GM12878 (cell line): Measurements from ENCODE around the gene IGFLR1. TPM values are rescaled to one million over a fixed set of nuclear protein-coding genes. Genes with fewer than 3 reads are reported as not detected.

Source experiments
- ATAC-seq: fragments of 200-7000 bp; cut with Tn5 transposase; 3 replicates; pipeline ENCODE4 v1.9.1; 2020; ENCODE audit warnings: mild to moderate bottlenecking, moderate library complexity
- BruUV-seq: library from RNA; stranded (reverse); fragments of 400-500 nt; replicated peaks from 2 replicates; lab custom pipeline; 2021; lab: Mats Ljungman, UMichigan
- CTCF ChIA-PET: fragments of 300-600 bp; sonication (Branson Sonifier 250); formaldehyde crosslinking; extraction: SDS; loops from one replicate; lab custom pipeline; 2021; ENCODE audit warnings: inconsistent platforms; lab: Yijun Ruan, JAX
- POLR2A ChIA-PET: fragments of 350-600 bp; formaldehyde crosslinking; extraction: SDS; loops from one replicate; lab custom pipeline; 2021; ENCODE audit warnings: inconsistent platforms; lab: Charles Lee
- RAD21 ChIA-PET: fragments of 300-600 bp; sonication (Branson Sonifier 250); formaldehyde crosslinking; loops from one replicate; lab custom pipeline; 2023; ENCODE audit warnings: antibody characterized with exemption; ENCODE audit not compliant: unreplicated experiment; lab: Charles Lee
- SMC1A ChIA-PET: fragments of 300-600 bp; sonication (Branson Sonifier 250); formaldehyde crosslinking; loops from one replicate; lab custom pipeline; 2023; ENCODE audit not compliant: unreplicated experiment, uncharacterized antibody; lab: Charles Lee
- DNase-seq: peaks from one replicate; pipeline ENCODE4 v3.0.0-alpha.2; 2011; ENCODE audit warnings: low read depth, low spot score
- FAIRE-seq: peaks from 3 replicates; lab custom pipeline; 2011; peaks lifted over from hg19 to GRCh38; lab: Jason Lieb, UNC
- H2AFZ ChIP-seq: 2 replicates; pipeline ENCODE4 v1.6.0; 2011; ENCODE audit warnings: low read depth, low read length, control low read depth; ENCODE audit not compliant: control insufficient read depth
- H3K27ac ChIP-seq: 2 replicates; pipeline ENCODE4 v1.5.1; 2011; ENCODE audit warnings: control low read depth; ENCODE audit not compliant: control insufficient read depth, insufficient read depth
- H3K27me3 ChIP-seq, 2 experiments: replicated peaks in 1 of 2; 2 replicates each; pipeline versions ENCODE4 v1.6.0 to v1.6.1; 2011; ENCODE audit warnings: low read length in 1 of 2; ENCODE audit not compliant: control insufficient read depth in 2 of 2, insufficient read depth in 2 of 2
- H3K36me3 ChIP-seq, 2 experiments: 2 replicates each; pipeline ENCODE4 v1.5.1; 2011; ENCODE audit warnings: low read length in 1 of 2; ENCODE audit not compliant: control insufficient read depth in 2 of 2, insufficient read depth in 2 of 2
- H3K4me1 ChIP-seq: 2 replicates; pipeline ENCODE4 v1.6.1; 2011; ENCODE audit warnings: mild to moderate bottlenecking, low read length, moderate library complexity, mixed read lengths; ENCODE audit not compliant: control insufficient read depth, insufficient read depth
- H3K4me2 ChIP-seq: 2 replicates; pipeline ENCODE4 v1.6.0; 2011; ENCODE audit warnings: control low read depth; ENCODE audit not compliant: control insufficient read depth, insufficient read depth
- H3K4me3 ChIP-seq: fragments of 200-600 bp; sonication (generic); 2 replicates; pipeline ENCODE4 v1.5.1; 2016
- H3K79me2 ChIP-seq: 2 replicates; pipeline ENCODE4 v1.6.0; 2011; ENCODE audit warnings: low read length; ENCODE audit not compliant: control insufficient read depth, insufficient read depth
- H3K9ac ChIP-seq: 2 replicates; pipeline ENCODE4 v1.8.0; 2011; ENCODE audit warnings: low read length, control low read depth, mixed read lengths; ENCODE audit not compliant: control insufficient read depth, insufficient read depth
- H3K9me3 ChIP-seq: replicated peaks from 3 replicates; pipeline ENCODE4 v1.5.1; 2011; ENCODE audit warnings: mild to moderate bottlenecking, low read length; ENCODE audit not compliant: control insufficient read depth, insufficient read depth
- H4K20me1 ChIP-seq: 2 replicates; pipeline ENCODE4 v1.6.0; 2011; ENCODE audit not compliant: control insufficient read depth, insufficient read depth
- BMI1 ChIP-seq: fragments of 450-650 bp; IDR thresholded peaks from 2 replicates; pipeline ENCODE4 v1.6.1; 2016; ENCODE audit warnings: mild to moderate bottlenecking, moderate library complexity, borderline replicate concordance
- CREB1 ChIP-seq: IDR thresholded peaks from 2 replicates; pipeline ENCODE4 v1.6.1; 2012; ENCODE audit warnings: low read depth, mild to moderate bottlenecking, inconsistent platforms
- FOXK2 ChIP-seq: fragments of 450-650 bp; IDR thresholded peaks from 2 replicates; pipeline ENCODE4 v1.6.1; 2017; ENCODE audit warnings: mild to moderate bottlenecking, moderate library complexity
- IKZF1 ChIP-seq: fragments of 450-650 bp; conservative IDR thresholded peaks from 2 replicates; pipeline ENCODE4 v1.6.1; 2017; ENCODE audit warnings: antibody characterized with exemption, mild to moderate bottlenecking
- KLF5 ChIP-seq: fragments of 450-650 bp; IDR thresholded peaks from 2 replicates; pipeline ENCODE4 v1.6.1; 2014; ENCODE audit warnings: mild to moderate bottlenecking; ENCODE audit not compliant: partially characterized antibody
- PAX5 ChIP-seq: IDR thresholded peaks from 2 replicates; pipeline ENCODE4 v1.6.1; 2011; ENCODE audit warnings: low read depth, low read length, borderline replicate concordance
- POLR2A ChIP-seq: IDR thresholded peaks from 2 replicates; pipeline ENCODE4 v1.6.1; 2011; ENCODE audit warnings: low read depth, mild to moderate bottlenecking, low read length
- RB1 ChIP-seq: fragments of 450-650 bp; formaldehyde crosslinking; IDR thresholded peaks from 2 replicates; pipeline ENCODE4 v1.6.1; 2017; ENCODE audit warnings: mild to moderate bottlenecking, borderline replicate concordance
- RBBP5 ChIP-seq: fragments of 200-600 bp; sonication (generic); conservative IDR thresholded peaks from 2 replicates; pipeline ENCODE4 v1.6.1; 2016
- SIX5 ChIP-seq: IDR thresholded peaks from 2 replicates; pipeline ENCODE4 v1.6.1; 2011; ENCODE audit warnings: mild to moderate bottlenecking, low read depth, low read length, moderate library complexity; ENCODE audit not compliant: severe bottlenecking
- SMARCA5 ChIP-seq: fragments of 450-650 bp; IDR thresholded peaks from 2 replicates; pipeline ENCODE4 v1.6.1; 2017; ENCODE audit warnings: mild to moderate bottlenecking
- SREBF1 ChIP-seq: IDR thresholded peaks from 2 replicates; pipeline ENCODE4 v1.6.1; 2012; ENCODE audit warnings: mild to moderate bottlenecking, low read length
- ZNF592 ChIP-seq: fragments of 450-650 bp; IDR thresholded peaks from 2 replicates; pipeline ENCODE4 v1.6.1; 2017; ENCODE audit warnings: mild to moderate bottlenecking, moderate library complexity
- WGBS: methylation state at CpG from one replicate; pipeline ENCODE4 v1.1.6; 2016; ENCODE audit warnings: low lambda C conversion rate; ENCODE audit not compliant: insufficient replicate concordance, insufficient coverage; ENCODE audit errors: missing lambda C conversion rate; 5-methylcytosine and 5-hydroxymethylcytosine counted together
- in situ Hi-C: fragments of 300-500 bp; cut with MboI; formaldehyde crosslinking; loops from 9 replicates; pipeline ENCODE4 v1.14.3; 2018; ENCODE audit warnings: mixed read lengths
- intact Hi-C: fragments of 100-400 bp; cut with micrococcal nuclease; formaldehyde crosslinking; loops from one replicate; pipeline ENCODE4 v1.14.2; 2022; ENCODE audit not compliant: unreplicated experiment
- polyA plus RNA-seq, 11 experiments: library from polyadenylated mRNA; depleted of rRNA in 4 of 11; unstranded in 6 of 11; stranded (reverse) in 5 of 11; fragments of >200 nt; fragmentation: Nextera tagmentation in 4 of 11; fragmentation: Illumina TruSeq in 1 of 11; extraction: Ambion mirVana in 4 of 11; extraction: Trizol in 1 of 11; gene quantifications; 1 replicate in 1 of 11; 2 replicates in 10 of 11; pipeline versions ENCODE4 v1.2.1 to v1.2.3, GENCODE V29; 2011 to 2016; ENCODE audit warnings: inconsistent platforms in 2 of 11, missing spikeins in 2 of 11, low read depth in 1 of 11
- total RNA-seq, 4 experiments: library from RNA; depleted of rRNA in 3 of 4; stranded (reverse); fragments of >200 nt in 3 of 4; fragmentation: Illumina TruSeq in 1 of 4; extraction: Trizol in 1 of 4; gene quantifications; 2 replicates each; pipeline versions ENCODE4 v1.2.1 to v1.2.3, GENCODE V29; 2013 to 2021

The IGFLR1 gene
- total and polyA plus RNA-seq, 10 of the 15 experiments (the other 5 are each of a cell fraction or from before 2014, with no cell fraction given): 2.5 to 39.9 (median 24.8) TPM

DNA sequence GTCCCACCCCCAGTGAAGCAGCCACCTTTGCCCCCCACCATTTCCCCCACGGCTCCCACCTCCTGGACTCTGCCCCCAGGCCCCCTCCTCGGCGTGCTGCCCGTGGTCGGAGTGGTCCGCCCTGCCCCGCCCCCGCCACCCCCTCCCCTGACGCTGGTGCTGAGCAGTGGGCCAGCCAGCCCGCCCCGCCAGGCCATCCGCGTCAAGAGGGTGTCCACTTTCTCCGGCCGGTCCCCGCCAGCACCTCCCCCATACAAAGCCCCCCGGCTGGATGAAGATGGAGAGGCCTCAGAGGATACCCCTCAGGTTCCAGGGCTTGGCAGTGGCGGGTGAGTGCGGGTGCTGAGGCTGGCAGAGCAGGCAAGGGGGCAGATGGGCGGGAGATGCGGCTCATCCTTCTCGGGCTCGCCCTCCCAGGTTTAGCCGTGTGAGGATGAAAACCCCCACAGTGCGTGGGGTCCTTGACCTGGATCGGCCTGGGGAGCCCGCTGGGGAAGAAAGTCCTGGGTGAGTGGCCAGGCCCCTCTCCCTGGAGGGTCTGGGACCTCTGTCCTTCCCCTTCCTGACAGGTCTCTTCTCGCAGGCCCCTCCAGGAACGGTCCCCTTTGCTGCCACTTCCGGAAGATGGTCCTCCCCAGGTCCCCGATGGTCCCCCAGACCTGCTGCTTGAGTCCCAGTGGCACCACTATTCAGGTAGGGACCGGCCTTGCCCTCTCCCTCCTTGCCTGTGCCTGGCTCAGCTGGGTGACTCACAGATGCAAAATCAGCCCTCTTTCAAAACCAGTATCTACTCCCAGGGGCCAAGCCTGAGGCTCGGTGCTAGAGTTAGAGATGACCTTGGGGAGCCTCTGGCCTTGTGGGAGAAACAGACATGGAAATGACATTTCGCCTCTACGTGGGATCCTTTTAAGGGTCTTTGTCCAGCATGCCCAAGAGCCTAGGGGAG lies 8.8 kb downstream of the IGFLR1 start:
- no peak for FAIRE-seq

GRCh38 chr19:35732540-35733179 lies 9.6 kb downstream of the IGFLR1 start:
- in situ Hi-C loops (no loop called here), intact Hi-C loops (no loop called here)
- H3K27me3 ChIP-seq: no peaks in the 10 kb centered on the region
- no peaks in the 10 kb centered on the region for H3K9me3 ChIP-seq
- ChIA-PET SMC1A (no interaction called here), RAD21 (no interaction called here), POLR2A (no interaction called here), CTCF (interaction anchor here (0.6 kb wide), 1 partner anchor 160 kb away, joined by 5 read pairs; no protein-coding TSS in a partner anchor)
- no peak overlapping the region for H3K9ac ChIP-seq
- H3K4me2 ChIP-seq: no peak overlapping the region
- no peaks in the 10 kb centered on the region for H3K79me2 ChIP-seq
- DNase-seq (no peak), ATAC-seq (no peak), FAIRE-seq (no peak)
- no peaks in the 10 kb centered on the region for H3K4me1 ChIP-seq
- no peak overlapping the region for H3K4me3 ChIP-seq
- H4K20me1 ChIP-seq: no peaks in the 10 kb centered on the region
- H3K27ac ChIP-seq: no peak overlapping the region
- BruUV-seq: no TSS peak
- no peak overlapping the region for H2AFZ ChIP-seq
- peaks cover 16 to 42% of the 10 kb centered on the region in 2 experiments; a peak in 3 of 4 replicates for H3K36me3 ChIP-seq
- WGBS: 95% methylated on average over 21 of the region's 25 CpGs
- TF ChIP-seq SIX5 (no peak), CREB1 (no peak), ZNF592 (no peak), BMI1 (no peak), SREBF1 (no peak), RB1 (no peak), FOXK2 (no peak), SMARCA5 (no peak)

More for the DNA sequence above, 8.8 kb downstream of the IGFLR1 start:
- no peak overlapping the region for H3K9ac ChIP-seq
- ATAC-seq (no peak), DNase-seq (no peak)
- no peaks in the 10 kb centered on the region for H3K27me3 ChIP-seq
- WGBS: 83% methylated on average over 23 of the region's 35 CpGs
- RAD21 ChIA-PET: no interaction called here
- H4K20me1 ChIP-seq: no peaks in the 10 kb centered on the region
- no peak overlapping the region for H3K4me3 ChIP-seq
- H3K79me2 ChIP-seq: no peaks in the 10 kb centered on the region
- no peak overlapping the region for H3K4me2 ChIP-seq
- H2AFZ ChIP-seq: no peak overlapping the region
- intact Hi-C loops (no loop called here), in situ Hi-C loops (no loop called here)
- CTCF ChIA-PET: no interaction called here
- no TSS peak for BruUV-seq
- H3K4me1 ChIP-seq: no peaks in the 10 kb centered on the region
- peak; percentile 57 for TF ChIP-seq POLR2A
- TF ChIP-seq RBBP5: no peak
- TF ChIP-seq PAX5: no peak
- no peak for TF ChIP-seq KLF5
- TF ChIP-seq IKZF1: no peak
- no peaks in the 10 kb centered on the region for H3K9me3 ChIP-seq
- peaks cover 16 to 49% of the 10 kb centered on the region in 2 experiments; a peak in 3 of 4 replicates for H3K36me3 ChIP-seq
- H3K27ac ChIP-seq: no peak overlapping the region
- SMC1A ChIA-PET: no interaction called here
- POLR2A ChIA-PET: no interaction called here
